Calu3 (cell line): ENCODE results near the gene KRTAP5-6. TPM values are rescaled to one million over a fixed set of nuclear protein-coding genes. Genes with fewer than 3 reads are reported as not detected.

Source experiments
- BruUV-seq: library from RNA; stranded (reverse); fragments of 400-500 nt; replicated peaks from 2 replicates; lab custom pipeline; 2021; lab: Mats Ljungman, UMichigan
- CTCF ChIA-PET: fragments of 300-600 bp; sonication (Branson Sonifier 250); formaldehyde crosslinking; loops from one replicate; lab custom pipeline; 2022; ENCODE audit warnings: antibody characterized with exemption; lab: Charles Lee
- DNase-seq: peaks from one replicate; pipeline ENCODE4 v3.0.0; 2022
- H3K27ac Mint-ChIP-seq: one replicate; pipeline ENCODE4 v1.8.0; 2022; ENCODE audit warnings: mixed read lengths; ENCODE audit not compliant: unreplicated experiment
- H3K27me3 Mint-ChIP-seq: one replicate; pipeline ENCODE4 v1.8.0; 2022; ENCODE audit warnings: mixed read lengths; ENCODE audit not compliant: unreplicated experiment
- H3K36me3 Mint-ChIP-seq: one replicate; pipeline ENCODE4 v1.8.0; 2022; ENCODE audit warnings: mild to moderate bottlenecking, moderate library complexity, mixed read lengths; ENCODE audit not compliant: insufficient read depth, unreplicated experiment
- H3K4me1 Mint-ChIP-seq: one replicate; pipeline ENCODE4 v1.8.0; 2022; ENCODE audit warnings: mild to moderate bottlenecking, low read depth, mixed read lengths; ENCODE audit not compliant: unreplicated experiment
- H3K4me3 Mint-ChIP-seq: one replicate; pipeline ENCODE4 v1.8.0; 2022; ENCODE audit warnings: mild to moderate bottlenecking, low read depth, moderate library complexity, mixed read lengths; ENCODE audit not compliant: unreplicated experiment
- H3K9me3 Mint-ChIP-seq: one replicate; pipeline ENCODE4 v1.8.0; 2022; ENCODE audit warnings: low read depth, mixed read lengths; ENCODE audit not compliant: unreplicated experiment
- CTCF ChIP-seq: fragments of 200-600 bp; IDR thresholded peaks from one replicate; pipeline ENCODE4 v1.8.0; 2022; ENCODE audit warnings: antibody characterized with exemption; ENCODE audit not compliant: unreplicated experiment
- intact Hi-C: fragments of 100-400 bp; cut with micrococcal nuclease; formaldehyde crosslinking; loops from one replicate; pipeline ENCODE4 v1.10.0; 2022; ENCODE audit not compliant: unreplicated experiment
- total RNA-seq: library from RNA; stranded (reverse); gene quantifications from 2 replicates; pipeline ENCODE4 v1.2.3, GENCODE V29; 2022

Gene KRTAP5-6
- total RNA-seq, 1 experiment from 2014 or later: not detected

DNA sequence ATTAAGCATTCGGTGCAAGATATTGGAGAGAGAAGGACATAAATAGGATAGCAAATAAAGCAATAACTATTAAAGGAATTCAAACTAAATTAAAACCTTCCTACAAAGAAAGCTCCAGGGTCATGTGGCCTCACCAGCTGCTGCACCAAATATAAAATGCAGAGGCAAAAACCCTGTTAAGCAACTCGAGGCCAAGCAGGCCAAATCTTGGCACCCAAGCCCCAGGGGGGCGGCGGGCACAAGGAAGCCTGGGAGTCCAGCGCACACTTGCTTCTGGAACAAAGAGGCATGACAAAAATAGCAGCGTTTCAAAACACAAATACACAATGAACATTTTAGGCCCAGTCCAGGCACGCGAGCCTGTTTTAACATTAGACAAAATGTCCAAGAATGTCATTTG, 20.8 kb downstream of the KRTAP5-6 start:
- CTCF ChIA-PET: interaction anchor here (0.8 kb wide), 1 partner anchor 115 kb away, joined by 4 read pairs; no protein-coding TSS in a partner anchor
- BruUV-seq: no TSS peak
- H3K27me3 Mint-ChIP-seq: peaks cover 27% of the 10 kb centered on the region
- H3K36me3 Mint-ChIP-seq: no peaks in the 10 kb centered on the region
- H3K4me3 Mint-ChIP-seq: no peak overlapping the region
- H3K9me3 Mint-ChIP-seq: no peaks in the 10 kb centered on the region
- no peak for DNase-seq
- TF ChIP-seq CTCF: no peak
- intact Hi-C loops: no loop called here
- no peaks in the 10 kb centered on the region for H3K4me1 Mint-ChIP-seq
- no peak overlapping the region for H3K27ac Mint-ChIP-seq

DNA sequence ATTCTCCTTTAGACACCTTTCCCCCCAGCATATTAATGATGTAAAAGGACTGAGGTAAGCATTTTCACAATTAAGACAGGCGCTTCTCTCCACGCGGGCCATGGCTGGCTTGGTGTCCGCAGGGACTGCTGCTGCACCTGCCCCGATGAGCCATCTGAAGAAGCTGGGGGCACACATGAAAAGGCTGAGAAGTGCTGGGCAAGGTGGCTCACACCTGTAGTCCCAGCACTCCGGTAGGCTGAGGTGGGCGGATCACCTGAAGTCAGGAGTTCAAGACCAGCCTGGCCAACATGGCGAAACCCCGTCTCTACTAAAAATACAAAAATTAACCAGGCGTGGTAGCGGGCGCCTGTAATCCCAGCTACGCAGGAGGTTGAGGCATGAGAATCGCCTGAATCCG, 21.3 kb downstream of the KRTAP5-6 start:
- TF ChIP-seq CTCF: no peak
- no peak overlapping the region for H3K4me3 Mint-ChIP-seq
- no TSS peak for BruUV-seq
- no peaks in the 10 kb centered on the region for H3K36me3 Mint-ChIP-seq
- H3K4me1 Mint-ChIP-seq: no peaks in the 10 kb centered on the region
- H3K27ac Mint-ChIP-seq: no peak overlapping the region
- CTCF ChIA-PET: no interaction called here
- peaks cover 32% of the 10 kb centered on the region for H3K27me3 Mint-ChIP-seq
- no peak for DNase-seq
- no peaks in the 10 kb centered on the region for H3K9me3 Mint-ChIP-seq
- intact Hi-C loops: no loop called here

- H3K36me3 Mint-ChIP-seq: no peaks in the 10 kb centered on the region
- CTCF ChIA-PET: no interaction called here
- no peak for DNase-seq
- BruUV-seq: no TSS peak
- intact Hi-C loops: no loop called here
- H3K4me1 Mint-ChIP-seq: no peaks in the 10 kb centered on the region
- no peaks in the 10 kb centered on the region for H3K9me3 Mint-ChIP-seq
- no peak overlapping the region for H3K27ac Mint-ChIP-seq
- no peak for TF ChIP-seq CTCF
- H3K4me3 Mint-ChIP-seq: no peak overlapping the region
- peaks cover 47% of the 10 kb centered on the region for H3K27me3 Mint-ChIP-seq
Measured at GRCh38 chr11:1719781-1720180, 22.8 kb downstream of the KRTAP5-6 start.

GRCh38 chr11:1727096-1727690, 30.2 kb downstream of the KRTAP5-6 start:
- CTCF ChIA-PET: no interaction called here
- peaks cover 97% of the 10 kb centered on the region for H3K27me3 Mint-ChIP-seq
- intact Hi-C loops: no loop called here

More at GRCh38 chr11:1727096-1727690, 30.2 kb downstream of the KRTAP5-6 start:
- Mint-ChIP-seq H3K9me3 (peaks cover 6% of the 10 kb centered on the region), H3K4me3 (no peak overlapping the region), H3K36me3 (no peaks in the 10 kb centered on the region), H3K27ac (no peak overlapping the region), H3K4me1 (no peaks in the 10 kb centered on the region)
- no peak for TF ChIP-seq CTCF
- BruUV-seq: no TSS peak
- no peak for DNase-seq
